Inferior parietal cortex (tissue), 1 donor: ENCODE data around the gene REX1BD.
A peak's percentile ranks its signal among the peaks of the same experiment; 100 is the strongest.
"Not testable (repeated sequence)": the region's sequence is repeated elsewhere in the genome, so short reads cannot be mapped to it uniquely, and the experiment has no call there.

Experiments
- DNase-seq: peaks from one replicate; pipeline ENCODE4 v3.0.0-alpha.2; 2016; ENCODE audit errors: extremely low spot score

The REX1BD gene

GRCh38 chr19:18588611-18589379 is at the start of gene REX1BD:
TSS of gene REX1BD (plus strand) at chr19:18588798. CDS start at chr19:18588802, 4 bp downstream.
- peak; percentile 80 for DNase-seq

- no peak for DNase-seq
Measured at GRCh38 chr19:18539372-18539771, 49.2 kb upstream of the REX1BD start.

GRCh38 chr19:18540200-18540599 is 48.4 kb upstream of the REX1BD start:
- not testable (repeated sequence) for DNase-seq

- no peak for DNase-seq
Measured at GRCh38 chr19:18541258-18541991, 47.2 kb upstream of the REX1BD start.

- DNase-seq = no peak
Measured at GRCh38 chr19:18541992-18542940, 46.3 kb upstream of the REX1BD start.

- peak; percentile 88 for DNase-seq
Measured at GRCh38 chr19:18542941-18543813, 45.4 kb upstream of the REX1BD start, which contains the start of gene FKBP8. TSS of gene FKBP8 (minus strand) at chr19:18543573. CDS start at chr19:18541970, 1,603 bp downstream.

- peak; percentile 74 for DNase-seq
Measured at GRCh38 chr19:18543814-18544475, 44.7 kb upstream of the REX1BD start.

GRCh38 chr19:18551631-18552030 is 37.0 kb upstream of the REX1BD start:
- no peak for DNase-seq

GRCh38 chr19:18557411-18558201 is 31.0 kb upstream of the REX1BD start, which contains the start of gene KXD1:
TSS of gene KXD1 (plus strand) at chr19:18557870. CDS start at chr19:18562057, 4,187 bp downstream.
- peak; percentile 99 for DNase-seq

GRCh38 chr19:18558202-18558555 is 30.4 kb upstream of the REX1BD start:
- DNase-seq = no peak

GRCh38 chr19:18558604-18559003 is 30.0 kb upstream of the REX1BD start:
- DNase-seq = no peak

GRCh38 chr19:18559685-18560084 is 28.9 kb upstream of the REX1BD start:
- DNase-seq = no peak

GRCh38 chr19:18562086-18562485 is 26.5 kb upstream of the REX1BD start:
- DNase-seq = no peak

- no peak for DNase-seq
Measured at GRCh38 chr19:18566953-18567352, 21.6 kb upstream of the REX1BD start.

GRCh38 chr19:18568367-18568766 is 20.2 kb upstream of the REX1BD start:
- no peak for DNase-seq

GRCh38 chr19:18571564-18572344 is 16.8 kb upstream of the REX1BD start, which contains the start of gene UBA52:
TSS of gene UBA52 (plus strand) at chr19:18571857. CDS start at chr19:18573301, 1,444 bp downstream.
- DNase-seq = peak; percentile 98

- DNase-seq = no peak
Measured at GRCh38 chr19:18574691-18575291, 13.8 kb upstream of the REX1BD start.

GRCh38 chr19:18576383-18576782 is 12.2 kb upstream of the REX1BD start:
- no peak for DNase-seq
